ENCODE data around the gene TNFRSF1A.

- no peak for TF ChIP-seq POLR2A (IDR thresholded peaks at IDR 0.05; ENCODE audit: low read depth, low read length)
- no peak for TF ChIP-seq PAX5 (IDR thresholded peaks at IDR 0.05; ENCODE audit: insufficient read depth, low read length, severe bottlenecking)
Observed at GRCh38 chr12:6373022-6373787, 31.3 kb upstream of the TNFRSF1A start.

Measured in GM12891 (cell line).